ENCODE results near the gene PRDX2. TPM values are rescaled to one million over a fixed set of nuclear protein-coding genes. Genes with fewer than 3 reads are reported as not detected.

PRDX2 gene
- total and polyA plus RNA-seq, 10 of the 15 experiments (the other 5 are each of a cell fraction or from before 2014, with no cell fraction given), result 93.0 to 812 (median 344) TPM

DNA sequence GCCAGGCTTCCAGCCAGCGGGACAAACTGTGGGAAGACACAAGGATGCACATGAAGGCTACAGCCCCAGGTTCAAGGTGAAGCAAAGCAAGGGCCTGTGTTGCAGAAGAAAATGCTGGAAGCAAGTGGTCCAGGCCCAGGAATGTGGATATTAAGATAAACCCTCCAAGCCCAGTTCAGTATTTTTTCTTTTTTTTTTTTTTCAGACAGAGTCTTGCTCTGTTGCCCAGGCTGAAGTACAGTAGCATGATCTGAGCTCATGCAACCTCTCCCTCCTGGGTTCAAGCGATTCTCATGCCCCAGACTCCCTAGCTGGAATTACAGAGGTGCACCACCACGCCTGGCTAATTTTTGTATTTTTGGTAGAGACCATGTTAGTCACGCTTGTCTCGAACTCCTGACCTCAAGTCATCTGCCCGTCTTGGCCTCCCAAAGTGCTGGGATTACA is 4.4 kb downstream of the PRDX2 start:
- intact Hi-C loops (cut with micrococcal nuclease; ENCODE audit: unreplicated experiment), result no loop called here
- H3K79me2 ChIP-seq (ENCODE audit: control insufficient read depth, insufficient read depth, low read length), result peaks cover 28% of the 10 kb centered on the region
- peaks cover 23% of the 10 kb centered on the region for H3K4me1 ChIP-seq (ENCODE audit: control insufficient read depth, insufficient read depth, low read length)
- no peaks in the 10 kb centered on the region for H4K20me1 ChIP-seq (ENCODE audit: control insufficient read depth, insufficient read depth)
- RAD21 ChIA-PET (ENCODE audit: unreplicated experiment), result interaction anchor here (1.7 to 11.4 kb wide), 6 partner anchors 9 to 37 kb away, joined by 5 to 303 read pairs (median 20); partner anchors contain the start of genes HOOK2 and RNASEH2A
- WGBS (ENCODE audit: insufficient coverage, insufficient replicate concordance, low lambda C conversion rate, missing lambda C conversion rate), result 59% methylated on average over 6 of the region's 6 CpGs
- POLR2A ChIA-PET, result interaction anchor here (1.2 to 8.2 kb wide), 2 partner anchors 18 to 63 kb away, joined by 10 to 303 read pairs; partner anchors contain the start of genes HOOK2 and TRIR
- H3K4me2 ChIP-seq (ENCODE audit: control insufficient read depth, insufficient read depth), result no peak overlapping the region
- in situ Hi-C loops (cut with MboI), result loop anchor here (5.0 kb wide), 1 partner anchor 35 kb away; no protein-coding TSS in a partner anchor
- no TSS peak for BruUV-seq (replicated peaks)
- H3K27me3 ChIP-seq (replicated peaks in 1 of 2; ENCODE audit: control insufficient read depth in 2 of 2, insufficient read depth in 2 of 2, low read length in 1 of 2), result no peaks in the 10 kb centered on the region
- no peak overlapping the region for H3K4me3 ChIP-seq
- SMC1A ChIA-PET (ENCODE audit: uncharacterized antibody, unreplicated experiment), result interaction anchor here (0.6 to 11.5 kb wide), 8 partner anchors 17 to 999 kb away, joined by 3 to 240 read pairs (median 20); no protein-coding TSS in a partner anchor
- H3K27ac ChIP-seq (ENCODE audit: control insufficient read depth, insufficient read depth), result no peak overlapping the region
- no peak overlapping the region for H2AFZ ChIP-seq (ENCODE audit: control insufficient read depth, low read depth, low read length)
- CTCF ChIA-PET, result interaction anchor here (1.0 to 12.9 kb wide), 12 partner anchors 10 to 809 kb away, joined by 3 to 537 read pairs (median 6); partner anchors contain the start of genes DNASE2, GET3 and HOOK2
- H3K9ac ChIP-seq (ENCODE audit: control insufficient read depth, insufficient read depth, low read length), result no peak overlapping the region
- H3K36me3 ChIP-seq (ENCODE audit: control insufficient read depth in 2 of 2, insufficient read depth in 2 of 2, low read length in 1 of 2), result peaks cover 0 to 1% of the 10 kb centered on the region in 2 experiments; a peak in 2 of 4 replicates
- DNase-seq (ENCODE audit: low read depth, low spot score), result no peak
- no peak for FAIRE-seq
- TF ChIP-seq ZBED1 (IDR thresholded peaks at IDR 0.05; ENCODE audit: borderline replicate concordance) (no peak), HSF1 (IDR thresholded peaks at IDR 0.05; ENCODE audit: low read depth, low read length) (no peak), SMC3 (IDR thresholded peaks at IDR 0.05; ENCODE audit: borderline replicate concordance, low read length) (no peak), SPI1 (IDR thresholded peaks at IDR 0.05; ENCODE audit: borderline replicate concordance, insufficient read depth, low read depth, low read length) (no peak), EGR1 (IDR thresholded peaks at IDR 0.05; ENCODE audit: borderline replicate concordance in 1 of 2, low read depth in 2 of 2, low read length in 2 of 2) (no peak), BCL11A (IDR thresholded peaks at IDR 0.05; ENCODE audit: low read depth, low read length) (no peak), SIX5 (IDR thresholded peaks at IDR 0.05; ENCODE audit: low read depth, low read length, severe bottlenecking) (no peak)
- no peak for ATAC-seq
- H3K9me3 ChIP-seq (replicated peaks; ENCODE audit: control insufficient read depth, insufficient read depth, low read length), result no peaks in the 10 kb centered on the region; the same call in 2 of the 3 replicates

All from GM12878 (cell line).